ENCODE results near the gene RASSF1.

DNA sequence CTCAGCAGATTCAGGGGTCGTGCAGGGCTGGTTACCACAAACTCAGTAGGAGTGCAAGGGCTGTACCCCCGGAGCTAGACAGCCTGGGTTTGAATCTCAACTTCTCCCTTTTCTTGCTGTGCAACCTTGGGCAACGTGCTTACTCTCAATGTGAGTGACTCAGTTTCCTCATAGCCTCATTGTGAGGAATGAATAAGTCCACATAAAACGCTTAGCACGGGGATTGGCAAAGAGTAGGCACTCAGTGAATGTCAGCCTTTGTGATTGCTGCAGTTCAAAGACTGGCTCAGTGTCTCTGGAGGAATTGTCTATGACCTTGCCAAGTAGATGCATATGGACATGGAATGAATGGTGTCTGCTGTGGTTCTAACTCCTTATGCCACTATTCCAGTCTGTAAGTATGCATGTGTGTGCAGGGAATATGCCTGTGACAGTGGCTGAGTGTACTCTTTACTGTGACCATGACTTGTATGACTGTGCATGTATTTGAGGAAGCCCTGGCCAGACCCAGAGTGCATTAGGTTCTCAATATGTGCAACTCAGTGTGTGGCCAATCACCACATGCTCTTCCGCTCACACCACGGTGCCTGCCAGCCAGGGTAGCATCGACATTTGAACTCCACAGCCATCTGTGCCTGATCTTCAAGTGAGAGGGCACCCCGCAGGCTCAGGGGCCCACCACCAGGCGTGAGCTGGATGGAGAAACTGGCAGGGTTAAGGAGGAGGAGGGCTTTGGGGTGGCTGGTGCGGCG lies 40.5 kb downstream of the RASSF1 start:
- TF ChIP-seq, protein P1, sequence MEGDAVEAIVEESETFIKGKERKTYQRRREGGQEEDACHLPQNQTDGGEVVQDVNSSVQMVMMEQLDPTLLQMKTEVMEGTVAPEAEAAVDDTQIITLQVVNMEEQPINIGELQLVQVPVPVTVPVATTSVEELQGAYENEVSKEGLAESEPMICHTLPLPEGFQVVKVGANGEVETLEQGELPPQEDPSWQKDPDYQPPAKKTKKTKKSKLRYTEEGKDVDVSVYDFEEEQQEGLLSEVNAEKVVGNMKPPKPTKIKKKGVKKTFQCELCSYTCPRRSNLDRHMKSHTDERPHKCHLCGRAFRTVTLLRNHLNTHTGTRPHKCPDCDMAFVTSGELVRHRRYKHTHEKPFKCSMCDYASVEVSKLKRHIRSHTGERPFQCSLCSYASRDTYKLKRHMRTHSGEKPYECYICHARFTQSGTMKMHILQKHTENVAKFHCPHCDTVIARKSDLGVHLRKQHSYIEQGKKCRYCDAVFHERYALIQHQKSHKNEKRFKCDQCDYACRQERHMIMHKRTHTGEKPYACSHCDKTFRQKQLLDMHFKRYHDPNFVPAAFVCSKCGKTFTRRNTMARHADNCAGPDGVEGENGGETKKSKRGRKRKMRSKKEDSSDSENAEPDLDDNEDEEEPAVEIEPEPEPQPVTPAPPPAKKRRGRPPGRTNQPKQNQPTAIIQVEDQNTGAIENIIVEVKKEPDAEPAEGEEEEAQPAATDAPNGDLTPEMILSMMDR (IDR thresholded peaks at IDR 0.05; ENCODE audit: borderline replicate concordance, extremely low read depth, low read length, poor library complexity, severe bottlenecking) = no peak
- no peak for TF ChIP-seq EZH2 (IDR thresholded peaks at IDR 0.05; ENCODE audit: borderline replicate concordance, low read depth, low read length, severe bottlenecking)

All from DND-41 (cell line).